ENCODE data around the gene MAN2B2. TPM values are rescaled to one million over a fixed set of nuclear protein-coding genes. Genes with fewer than 3 reads are reported as not detected.

The MAN2B2 gene
- total and polyA plus RNA-seq, 2 of the 4 experiments (the other 2 are of a cell fraction) = 13.4 to 34.1 TPM

DNA sequence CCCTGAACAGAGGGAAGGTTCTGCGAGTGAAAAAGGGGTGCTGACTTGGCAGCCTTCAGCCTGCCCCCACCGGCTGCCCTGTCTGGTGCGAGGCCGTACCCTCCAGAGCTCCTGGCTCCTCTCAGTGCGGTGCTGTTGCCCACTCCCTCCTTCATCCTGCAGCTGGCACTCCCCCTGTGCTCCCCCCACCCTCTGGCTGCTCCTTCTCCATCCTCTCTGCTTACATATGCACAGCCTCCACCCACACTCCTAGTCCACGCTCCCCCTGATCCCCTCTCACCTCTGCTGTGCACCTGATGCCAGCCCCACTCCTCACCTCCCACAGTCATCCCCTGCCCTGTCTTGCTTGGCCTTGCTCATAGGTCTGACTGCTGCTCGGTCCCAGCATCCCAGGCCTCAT lies 9.9 kb downstream of the MAN2B2 start:
- no peak overlapping the region for H2BK120ac ChIP-seq (ENCODE audit: low read depth, low read length)
- H3K27me3 ChIP-seq (ENCODE audit: control insufficient read depth, insufficient read depth, low read length) = no peaks in the 10 kb centered on the region
- H2BK5ac ChIP-seq (ENCODE audit: low read depth, low read length, poor library complexity, severe bottlenecking) = no peak overlapping the region
- no peaks in the 10 kb centered on the region for H3K4me1 ChIP-seq (ENCODE audit: control insufficient read depth, insufficient read depth, low read length)
- ChIA-PET CTCF (no interaction called here), POLR2A (ENCODE audit: unreplicated experiment) (no interaction called here)
- H4K5ac ChIP-seq (ENCODE audit: low read depth, low read length) = no peak overlapping the region
- no peak overlapping the region for H3K4me2 ChIP-seq (ENCODE audit: low read depth, low read length)
- no peak overlapping the region for H4K8ac ChIP-seq (ENCODE audit: low read depth in 2 of 2, low read length in 2 of 2)
- H2BK20ac ChIP-seq (ENCODE audit: low read depth, low read length) = no peak overlapping the region
- no peaks in the 10 kb centered on the region for H3K79me1 ChIP-seq (ENCODE audit: low read depth in 1 of 2, low read length in 2 of 2)
- DNase-seq = no peak
- H2BK15ac ChIP-seq (ENCODE audit: low read depth, low read length) = no peak overlapping the region
- H3K56ac ChIP-seq (ENCODE audit: extremely low read depth, insufficient read depth, low read length) = no peak overlapping the region
- no peak overlapping the region for H3K14ac ChIP-seq (replicated peaks; ENCODE audit: low read depth, low read length)
- H3K9me3 ChIP-seq (ENCODE audit: control insufficient read depth, insufficient read depth, low read length) = peaks cover 4% of the 10 kb centered on the region; the same call in 1 of the 2 replicates
- TF ChIP-seq ELK1 (IDR thresholded peaks at IDR 0.05; ENCODE audit: borderline replicate concordance, low read depth, low read length) = no peak
- dilution Hi-C loops (cut with HindIII; ENCODE audit: low sequenced_read_pairs, unreplicated experiment) (no loop called here), intact Hi-C loops (cut with micrococcal nuclease) (no loop called here), in situ Hi-C loops (cut with MboI; ENCODE audit: low sequenced_read_pairs) (no loop called here)
- no peak overlapping the region for H3K27ac ChIP-seq (ENCODE audit: insufficient read depth, low read length)
- no peak overlapping the region for H3K23ac ChIP-seq (ENCODE audit: low read depth, low read length)
- no peaks in the 10 kb centered on the region for H4K20me1 ChIP-seq (ENCODE audit: insufficient read depth, low read length)
- WGBS, 2 experiments (ENCODE audit: extremely low coverage in 2 of 2, insufficient read length in 1 of 2) = 90% methylated on average over 7 of the region's 7 CpGs; no CpG with 5 or more reads in 1 of the 2 experiments
- no TSS peak for BruUV-seq (replicated peaks)
- H3K36me3 ChIP-seq (ENCODE audit: control insufficient read depth, insufficient read depth, low read length) = peaks cover 29% of the 10 kb centered on the region
- no peak for ATAC-seq (ENCODE audit: low read depth)
- no peak overlapping the region for H2AK5ac ChIP-seq (ENCODE audit: low read depth, low read length)
- H3K9ac ChIP-seq (ENCODE audit: low read depth, low read length) = no peak overlapping the region
- H4K91ac ChIP-seq (ENCODE audit: insufficient read depth, low read depth, low read length) = no peak overlapping the region
- H3K4me3 ChIP-seq (ENCODE audit: insufficient read depth, low read depth, low read length) = no peak overlapping the region
- H2AFZ ChIP-seq (replicated peaks; ENCODE audit: low read length, poor library complexity) = peak overlapping the region; percentile 32
- H3K9me1 ChIP-seq (ENCODE audit: insufficient read depth, low read length) = no peaks in the 10 kb centered on the region; the same call in 1 of the 2 replicates
- H3K18ac ChIP-seq (ENCODE audit: low read depth, low read length) = no peak overlapping the region
- no peak overlapping the region for H3K4ac ChIP-seq (ENCODE audit: low read depth, low read length)
- H2AK9ac ChIP-seq (replicated peaks; ENCODE audit: low read depth, low read length, poor library complexity) = peak overlapping the region; percentile 65

Data from IMR-90 (cell line).